HG02885 (cell line): Measurements from ENCODE around the gene LASP1.
"Not testable (repeated sequence)": the region's sequence is repeated elsewhere in the genome, so short reads cannot be mapped to it uniquely, and the experiment has no call there.

Experiments
- ATAC-seq: cut with Tn5 transposase; IDR thresholded peaks from one replicate; pipeline ENCODE4 v1.9.1; 2021; ENCODE audit warnings: mild to moderate bottlenecking; ENCODE audit not compliant: unreplicated experiment, poor library complexity

Gene LASP1

DNA sequence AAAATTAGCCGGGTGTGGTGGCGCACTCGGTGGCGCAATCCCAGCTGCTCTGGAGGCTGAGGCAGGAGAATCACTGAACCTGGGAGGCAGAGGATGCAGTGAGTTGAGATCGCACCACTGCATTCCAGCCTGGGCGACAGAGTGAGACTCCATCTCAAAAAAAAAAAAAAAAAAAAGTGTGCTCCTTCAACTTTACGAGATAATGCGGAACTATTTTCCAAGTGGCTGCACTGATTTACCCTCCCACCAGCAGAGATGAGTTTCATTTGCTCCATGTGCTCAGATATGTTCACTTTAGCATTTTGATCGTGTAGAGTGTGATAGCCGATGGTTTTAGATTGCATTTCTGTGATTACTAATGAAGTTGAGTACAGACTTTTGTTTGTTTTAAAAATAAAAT is 35.5 kb downstream of the LASP1 start:
- no peak for ATAC-seq

DNA sequence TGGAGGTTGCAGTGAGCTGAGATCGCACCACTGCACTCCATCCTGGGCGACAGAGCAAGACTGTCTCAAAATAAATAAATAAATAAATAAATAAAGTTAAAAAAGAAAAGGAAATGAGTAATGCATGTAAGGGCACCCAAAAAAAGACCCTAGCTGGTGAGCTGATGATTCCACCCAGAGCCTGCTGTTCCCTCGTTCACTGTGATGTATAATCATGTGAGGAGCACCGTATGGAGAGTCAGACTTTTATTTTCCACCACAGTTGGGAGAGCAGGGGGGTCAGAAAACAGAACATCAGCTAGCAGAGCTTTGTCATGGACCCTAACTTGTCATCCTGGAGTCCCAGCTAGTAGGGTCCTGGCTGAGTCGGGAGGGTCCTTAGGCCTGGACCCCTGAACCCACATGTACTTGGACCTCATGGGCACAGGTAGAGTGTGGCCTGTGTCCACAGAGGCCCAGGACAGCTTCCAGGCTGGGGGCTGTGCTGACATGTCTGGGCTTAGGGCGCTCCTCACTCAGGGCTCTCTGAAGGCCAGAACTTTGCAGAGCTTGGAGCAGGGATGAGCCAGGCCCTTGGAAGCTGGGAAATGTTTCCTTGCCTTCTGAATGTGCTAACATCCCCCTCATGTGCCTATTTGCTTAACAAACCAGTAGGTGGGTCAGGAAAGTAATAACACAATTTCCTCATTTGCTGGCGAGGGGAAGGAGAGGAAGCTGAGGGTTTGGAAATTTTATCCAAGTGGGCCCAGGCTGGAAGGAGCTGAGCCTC is 36.8 kb downstream of the LASP1 start:
- no peak for ATAC-seq

DNA sequence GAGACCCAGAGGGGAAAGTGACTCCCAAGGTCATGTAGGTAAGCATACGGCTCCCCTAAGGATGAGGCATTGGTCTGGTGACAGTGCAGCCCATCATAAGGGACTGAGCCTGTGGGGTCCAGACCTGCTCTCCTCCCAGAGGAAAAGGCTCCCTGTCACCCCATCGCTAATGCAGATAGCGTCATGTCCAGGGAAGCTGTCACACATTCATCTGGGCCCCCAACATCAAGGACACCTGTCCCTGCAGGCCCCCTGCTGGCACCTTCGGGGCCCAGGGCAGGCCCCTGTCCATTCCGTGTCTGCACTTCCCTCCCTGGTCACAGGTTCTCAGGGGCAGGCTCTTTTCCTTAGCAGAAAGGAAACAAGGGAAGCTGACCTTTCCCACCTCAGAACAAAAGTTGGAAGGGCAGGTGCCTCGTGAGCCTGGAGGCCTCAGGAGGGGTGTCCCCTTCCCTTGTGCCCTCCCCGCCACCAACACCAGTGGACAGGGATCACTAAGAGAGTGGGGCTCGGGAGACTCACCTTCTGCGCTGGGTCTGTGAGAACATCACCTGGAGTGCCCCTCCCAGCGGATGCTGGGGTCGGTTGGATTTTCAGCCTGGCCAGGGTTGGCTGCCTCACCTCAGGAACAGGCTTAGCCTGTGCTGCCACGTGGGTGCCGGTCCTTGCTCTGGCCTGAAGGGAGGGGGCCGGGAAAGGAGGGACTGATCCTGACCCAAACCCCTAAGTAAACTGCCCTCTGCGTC is 38.2 kb downstream of the LASP1 start:
- ATAC-seq = no peak

DNA sequence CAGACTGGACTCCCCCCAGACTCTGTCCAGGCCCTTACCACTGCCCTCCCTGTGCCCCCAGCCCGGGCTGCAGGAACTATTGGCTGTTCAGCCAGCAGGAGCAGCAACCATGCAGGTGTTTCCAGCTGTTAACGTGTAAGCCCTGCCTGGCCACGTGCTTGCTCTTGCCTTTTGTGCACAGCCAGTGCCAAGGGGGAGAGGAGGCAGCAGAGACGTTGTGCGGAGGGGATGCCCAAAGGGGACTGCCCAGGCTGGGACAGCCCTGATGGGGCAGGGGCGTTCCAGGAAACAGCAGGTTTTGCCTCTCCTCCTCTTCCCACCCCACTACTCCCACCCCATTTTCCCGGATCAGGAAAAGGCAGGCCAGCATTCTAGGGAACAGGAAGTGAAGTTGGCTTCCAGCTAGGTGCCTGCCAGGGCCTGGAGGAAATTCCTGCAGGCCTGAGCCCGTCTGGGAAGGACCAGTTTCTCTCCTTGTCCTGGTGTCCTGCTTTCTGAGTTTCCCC is 38.9 kb downstream of the LASP1 start:
- no peak for ATAC-seq

DNA sequence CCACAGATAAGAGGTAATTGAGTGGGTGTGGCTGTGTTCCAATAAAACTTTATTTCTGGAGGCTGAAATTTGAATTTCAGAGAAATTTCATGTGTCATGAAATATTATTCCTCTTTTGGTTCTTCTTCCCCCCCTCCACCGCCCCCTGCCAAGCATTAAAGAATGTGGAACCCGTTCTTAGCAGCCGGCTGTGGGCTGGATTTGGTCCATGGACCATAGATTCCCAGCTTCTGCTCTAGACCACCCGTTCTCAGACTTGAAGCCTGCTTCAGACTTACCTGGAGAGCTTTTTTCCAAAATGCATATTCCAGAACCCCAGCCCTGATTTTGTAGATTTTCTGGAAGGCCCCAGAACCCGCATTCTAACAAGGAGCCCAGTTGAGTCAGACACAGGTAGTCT is 40.5 kb downstream of the LASP1 start:
- no peak for ATAC-seq

DNA sequence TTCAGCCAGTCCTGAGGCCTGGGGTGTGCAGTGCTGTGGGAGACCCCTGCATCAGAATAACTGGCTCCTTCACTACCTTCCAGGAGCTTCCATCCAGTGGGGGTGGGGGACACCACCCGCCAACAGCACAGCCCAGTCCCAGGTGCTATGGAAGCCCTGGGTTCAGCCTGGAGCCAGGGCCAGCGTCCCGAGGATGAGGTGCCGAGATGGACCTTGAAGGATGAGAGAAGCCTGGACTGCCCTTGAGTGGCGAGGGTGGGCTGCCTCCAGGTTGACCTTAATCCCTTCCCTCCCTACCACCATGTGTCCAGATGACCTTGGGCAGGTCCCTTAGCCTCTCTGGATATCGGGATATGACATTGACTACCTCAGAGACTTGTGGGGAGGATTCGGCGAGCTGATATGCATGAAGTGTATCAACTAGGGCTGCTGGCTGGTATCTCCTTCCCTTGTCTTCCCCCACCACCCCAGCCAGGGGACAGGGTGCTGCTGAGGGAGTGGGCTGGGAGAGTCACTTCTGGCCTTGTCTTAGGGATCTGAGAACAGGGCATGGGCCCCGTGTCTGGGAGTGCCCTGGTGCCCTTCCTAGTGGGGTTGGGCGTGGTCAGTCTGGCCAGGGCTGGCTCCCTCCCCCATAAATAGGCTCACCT is 41.3 kb downstream of the LASP1 start:
- no peak for ATAC-seq

DNA sequence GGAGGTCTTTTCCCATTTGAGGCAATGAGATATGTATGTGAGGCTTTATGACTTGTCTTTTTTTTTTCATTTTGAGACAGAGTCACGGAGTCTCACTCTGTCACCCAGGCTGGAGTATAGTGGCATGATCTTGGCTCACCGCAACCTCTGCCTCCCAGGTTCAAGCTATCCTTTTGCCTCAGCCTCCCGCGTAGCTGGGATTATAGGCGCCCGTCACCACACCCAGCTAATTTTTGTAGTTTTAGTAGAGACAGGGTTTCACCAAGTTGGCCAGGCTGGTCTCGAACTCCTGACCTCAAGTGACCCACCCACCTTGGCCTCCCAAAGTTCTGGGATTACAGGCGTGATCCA is 41.8 kb downstream of the LASP1 start:
- ATAC-seq = not testable (repeated sequence)

DNA sequence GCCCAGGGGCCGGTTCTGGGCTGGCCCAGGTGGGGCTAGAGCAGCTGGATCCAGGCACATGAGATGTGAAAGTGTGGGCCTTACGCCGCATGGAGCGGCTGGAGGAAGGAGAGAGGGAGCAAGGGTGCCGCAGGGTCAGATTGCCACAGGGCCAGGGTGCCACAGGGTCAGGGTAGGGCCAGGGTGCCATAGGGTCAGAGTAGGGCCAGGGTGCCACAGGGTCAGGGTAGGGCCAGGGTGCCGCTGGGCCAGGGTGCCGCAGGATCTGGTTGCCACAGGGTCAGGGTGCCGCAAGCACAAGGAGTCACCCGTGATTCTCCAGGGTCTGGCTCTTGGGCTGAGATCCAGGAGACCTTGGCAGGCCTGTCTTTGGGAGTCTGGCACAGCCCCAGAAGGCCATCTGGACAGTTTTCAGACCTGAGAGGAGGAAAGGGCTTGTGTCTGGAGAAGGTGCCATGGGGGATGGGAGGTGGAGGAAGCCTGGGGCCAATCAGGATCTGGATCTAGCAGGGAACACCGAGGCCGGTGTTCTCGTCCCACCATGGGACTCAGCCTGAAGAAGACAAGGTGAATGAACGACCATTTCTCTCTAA is 42.5 kb downstream of the LASP1 start:
- ATAC-seq = no peak

DNA sequence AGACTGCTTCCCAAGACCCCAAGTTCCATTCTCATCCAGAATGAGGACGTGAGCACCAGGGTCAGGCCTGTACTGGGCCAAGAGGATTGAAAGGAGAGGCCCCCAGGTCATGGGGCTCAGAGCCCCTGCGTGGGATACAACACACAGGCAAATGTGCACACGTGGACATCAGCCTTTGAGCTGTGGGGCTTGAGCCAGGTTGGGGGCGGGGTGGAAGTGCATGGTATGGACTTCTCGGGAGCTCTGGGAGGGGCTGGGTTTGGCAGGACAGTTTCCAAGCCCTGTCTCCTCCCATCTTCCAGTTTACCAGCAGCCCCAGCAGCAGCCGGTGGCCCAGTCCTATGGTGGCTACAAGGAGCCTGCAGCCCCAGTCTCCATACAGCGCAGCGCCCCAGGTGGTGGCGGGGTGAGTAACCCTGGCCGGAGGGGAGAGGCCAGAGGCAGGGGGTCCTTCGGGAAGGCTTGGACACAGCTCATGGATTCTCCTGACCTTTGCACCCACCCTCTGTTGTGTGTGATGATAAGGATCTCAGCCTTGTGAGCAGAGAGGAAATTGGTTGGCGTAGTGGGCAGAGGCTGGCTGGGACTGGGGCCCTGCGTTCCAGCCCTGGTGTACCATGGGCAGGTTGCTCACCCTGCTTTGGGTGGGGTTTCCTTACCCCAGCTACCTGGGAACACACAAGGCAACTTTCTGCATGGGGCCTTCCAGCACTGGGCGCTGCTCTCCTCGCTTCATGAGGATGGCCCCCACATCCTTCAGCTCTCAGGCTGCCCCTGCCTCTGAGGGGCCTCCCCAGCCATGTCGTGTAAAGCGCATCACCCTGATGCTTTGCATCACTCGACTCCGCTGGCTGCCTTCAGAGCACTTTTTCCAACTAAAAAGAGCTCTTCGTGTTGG is 45.1 kb downstream of the LASP1 start:
- no peak for ATAC-seq

DNA sequence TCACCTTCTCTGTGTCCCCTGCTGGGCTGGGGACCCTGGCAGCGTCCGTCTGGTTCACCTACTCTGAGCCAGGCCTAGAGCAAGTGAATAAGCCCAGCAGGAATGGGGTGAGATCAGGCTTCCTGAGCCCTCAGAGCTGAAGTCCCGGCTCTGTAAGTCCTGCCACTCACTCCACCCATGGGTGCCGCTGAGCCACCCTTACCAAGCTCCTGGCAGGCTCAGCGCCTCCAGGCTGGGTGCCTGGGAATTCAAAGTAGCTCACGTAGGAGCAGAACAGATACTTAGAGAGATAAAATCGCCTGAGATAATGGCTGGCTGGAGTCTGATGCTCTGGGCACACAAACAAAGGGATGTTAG is 45.8 kb downstream of the LASP1 start:
- ATAC-seq = no peak

DNA sequence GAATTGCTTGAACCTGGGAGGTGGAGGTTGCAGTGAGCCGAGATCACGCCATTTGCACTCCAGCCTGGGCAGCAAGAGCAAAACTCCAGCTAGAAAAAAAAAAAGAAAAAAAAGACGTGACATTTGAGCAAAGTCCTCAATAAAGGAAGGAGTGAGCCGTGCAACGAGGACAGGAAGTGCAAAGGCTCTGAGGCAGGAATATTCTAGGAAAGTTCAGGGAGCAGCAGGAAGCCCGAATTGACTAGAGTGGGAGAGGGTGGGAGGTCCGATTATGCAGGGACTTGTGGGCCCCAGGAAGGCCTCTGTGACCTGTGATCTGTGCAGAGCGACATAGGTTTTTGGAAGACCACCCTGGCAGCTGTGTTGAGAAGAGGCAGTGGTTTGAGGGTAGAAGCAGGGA is 46.9 kb downstream of the LASP1 start:
- ATAC-seq = no peak

DNA sequence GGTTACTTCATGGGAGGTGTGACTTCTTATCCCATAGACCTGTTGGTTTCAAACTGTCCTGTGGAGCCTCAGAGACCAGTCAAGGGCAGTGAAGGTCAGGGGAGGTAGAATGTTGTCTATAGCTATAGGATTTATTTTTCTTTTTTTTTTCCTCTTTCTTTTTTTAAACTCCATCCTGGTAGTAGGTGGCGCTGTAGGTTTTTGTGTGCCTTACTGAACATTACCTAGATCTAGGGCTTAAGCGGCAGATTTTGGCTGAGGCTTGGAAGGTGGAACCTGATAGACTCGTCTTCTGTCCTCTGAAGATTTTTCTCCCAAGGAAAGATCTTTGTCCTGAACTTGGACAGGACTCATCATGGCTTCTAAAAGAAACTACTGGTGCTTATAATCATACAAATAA is 47.4 kb downstream of the LASP1 start:
- no peak for ATAC-seq

DNA sequence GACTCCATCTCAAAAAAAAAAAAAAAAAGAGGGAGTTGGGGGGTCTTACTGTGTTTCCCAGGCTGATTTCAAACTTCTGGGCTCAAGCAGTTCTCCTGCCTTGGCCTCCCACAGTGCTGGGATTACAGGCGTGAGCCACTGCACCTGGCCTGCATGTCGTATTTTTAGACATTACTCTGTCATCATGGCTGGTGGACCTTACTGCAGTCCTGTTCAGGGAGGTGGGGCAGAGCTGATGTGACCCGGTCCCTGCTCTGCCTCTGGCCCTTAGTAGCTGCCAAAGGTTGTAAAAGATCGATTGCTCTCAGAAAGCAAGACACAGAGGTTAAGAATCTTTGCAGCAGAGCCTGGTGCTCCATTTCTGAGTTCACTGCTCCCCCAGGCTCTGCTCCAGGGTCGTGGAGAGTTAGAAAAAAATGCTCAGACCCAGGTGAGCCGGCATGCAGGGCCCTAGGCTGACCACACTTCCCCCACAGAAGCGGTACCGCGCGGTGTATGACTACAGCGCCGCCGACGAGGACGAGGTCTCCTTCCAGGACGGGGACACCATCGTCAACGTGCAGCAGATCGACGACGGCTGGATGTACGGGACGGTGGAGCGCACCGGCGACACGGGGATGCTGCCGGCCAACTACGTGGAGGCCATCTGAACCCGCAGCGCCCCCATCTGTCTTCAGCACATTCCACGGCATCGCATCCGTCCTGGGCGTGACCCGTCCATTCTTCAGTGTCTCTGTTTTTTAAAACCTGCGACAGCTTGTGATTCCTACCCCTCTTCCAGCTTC is 48.5 kb downstream of the LASP1 start:
- ATAC-seq = no peak

DNA sequence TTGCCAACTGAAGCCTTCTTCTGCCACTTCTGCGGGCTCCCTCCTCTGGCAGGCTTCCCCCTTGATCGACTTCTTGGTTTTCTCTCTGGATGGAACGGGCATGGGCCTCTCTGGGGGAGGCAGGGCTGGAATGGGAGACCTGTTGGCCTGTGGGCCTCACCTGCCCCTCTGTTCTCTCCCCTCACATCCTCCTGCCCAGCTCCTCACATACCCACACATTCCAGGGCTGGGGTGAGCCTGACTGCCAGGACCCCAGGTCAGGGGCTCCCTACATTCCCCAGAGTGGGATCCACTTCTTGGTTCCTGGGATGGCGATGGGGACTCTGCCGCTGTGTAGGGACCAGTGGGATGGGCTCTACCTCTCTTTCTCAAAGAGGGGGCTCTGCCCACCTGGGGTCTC is 49.1 kb downstream of the LASP1 start:
- no peak for ATAC-seq

DNA sequence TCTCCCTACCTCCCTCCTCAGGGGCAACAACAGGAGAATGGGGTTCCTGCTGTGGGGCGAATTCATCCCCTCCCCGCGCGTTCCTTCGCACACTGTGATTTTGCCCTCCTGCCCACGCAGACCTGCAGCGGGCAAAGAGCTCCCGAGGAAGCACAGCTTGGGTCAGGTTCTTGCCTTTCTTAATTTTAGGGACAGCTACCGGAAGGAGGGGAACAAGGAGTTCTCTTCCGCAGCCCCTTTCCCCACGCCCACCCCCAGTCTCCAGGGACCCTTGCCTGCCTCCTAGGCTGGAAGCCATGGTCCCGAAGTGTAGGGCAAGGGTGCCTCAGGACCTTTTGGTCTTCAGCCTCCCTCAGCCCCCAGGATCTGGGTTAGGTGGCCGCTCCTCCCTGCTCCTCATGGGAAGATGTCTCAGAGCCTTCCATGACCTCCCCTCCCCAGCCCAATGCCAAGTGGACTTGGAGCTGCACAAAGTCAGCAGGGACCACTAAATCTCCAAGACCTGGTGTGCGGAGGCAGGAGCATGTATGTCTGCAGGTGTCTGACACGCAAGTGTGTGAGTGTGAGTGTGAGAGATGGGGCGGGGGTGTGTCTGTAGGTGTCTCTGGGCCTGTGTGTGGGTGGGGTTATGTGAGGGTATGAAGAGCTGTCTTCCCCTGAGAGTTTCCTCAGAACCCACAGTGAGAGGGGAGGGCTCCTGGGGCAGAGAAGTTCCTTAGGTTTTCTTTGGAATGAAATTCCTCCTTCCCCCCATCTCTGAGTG is 49.6 kb downstream of the LASP1 start:
- no peak for ATAC-seq

DNA sequence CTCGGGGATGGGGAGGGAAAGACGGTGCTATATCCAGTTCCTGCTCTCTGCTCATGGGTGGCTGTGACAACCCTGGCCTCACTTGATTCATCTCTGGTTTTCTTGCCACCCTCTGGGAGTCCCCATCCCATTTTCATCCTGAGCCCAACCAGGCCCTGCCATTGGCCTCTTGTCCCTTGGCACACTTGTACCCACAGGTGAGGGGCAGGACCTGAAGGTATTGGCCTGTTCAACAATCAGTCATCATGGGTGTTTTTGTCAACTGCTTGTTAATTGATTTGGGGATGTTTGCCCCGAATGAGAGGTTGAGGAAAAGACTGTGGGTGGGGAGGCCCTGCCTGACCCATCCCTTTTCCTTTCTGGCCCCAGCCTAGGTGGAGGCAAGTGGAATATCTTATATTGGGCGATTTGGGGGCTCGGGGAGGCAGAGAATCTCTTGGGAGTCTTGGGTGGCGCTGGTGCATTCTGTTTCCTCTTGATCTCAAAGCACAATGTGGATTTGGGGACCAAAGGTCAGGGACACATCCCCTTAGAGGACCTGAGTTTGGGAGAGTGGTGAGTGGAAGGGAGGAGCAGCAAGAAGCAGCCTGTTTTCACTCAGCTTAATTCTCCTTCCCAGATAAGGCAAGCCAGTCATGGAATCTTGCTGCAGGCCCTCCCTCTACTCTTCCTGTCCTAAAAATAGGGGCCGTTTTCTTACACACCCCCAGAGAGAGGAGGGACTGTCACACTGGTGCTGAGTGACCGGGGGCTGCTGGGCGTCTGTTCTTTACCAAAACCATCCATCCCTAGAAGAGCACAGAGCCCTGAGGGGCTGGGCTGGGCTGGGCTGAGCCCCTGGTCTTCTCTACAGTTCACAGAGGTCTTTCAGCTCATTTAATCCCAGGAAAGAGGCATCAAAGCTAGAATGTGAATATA is 50.8 kb downstream of the LASP1 start:
- ATAC-seq = no peak

DNA sequence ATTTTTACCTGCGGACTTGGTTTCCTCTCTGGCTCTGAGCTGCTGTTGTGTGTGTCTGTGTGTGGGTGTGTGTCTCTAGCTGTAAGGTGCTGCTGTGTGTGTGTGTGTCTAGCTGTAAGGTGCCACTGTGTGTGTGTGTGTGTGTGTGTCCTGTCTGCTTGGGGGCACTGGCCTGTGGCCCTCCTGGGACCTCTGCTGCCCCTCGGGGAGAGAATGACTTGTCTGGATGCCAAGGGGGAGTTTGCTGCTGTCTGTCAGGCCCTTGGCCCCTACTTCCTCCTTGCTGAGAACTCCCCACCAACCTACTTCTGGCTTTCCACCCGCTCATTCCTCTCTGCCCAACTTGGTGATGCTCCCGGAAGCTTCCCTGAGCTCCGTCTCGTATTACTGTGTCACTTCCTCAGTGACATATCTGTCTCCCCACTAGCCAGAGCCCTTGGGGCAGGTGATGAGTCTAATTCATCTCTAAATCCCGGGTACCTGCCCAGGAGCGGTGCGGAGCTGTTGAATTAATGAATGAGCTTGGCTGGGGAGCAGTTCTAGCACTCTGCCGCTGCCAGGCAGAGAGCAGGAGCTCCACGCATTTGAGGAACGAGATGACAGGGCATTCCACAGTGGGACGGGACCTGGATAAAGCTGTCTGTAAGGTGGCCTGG is 52.0 kb downstream of the LASP1 start:
- ATAC-seq = no peak
